AG09319 (cell line): ENCODE data around the gene CYP20A1.
"Not testable (repeated sequence)": the region's sequence is repeated elsewhere in the genome, so short reads cannot be mapped to it uniquely, and the experiment has no call there.

Experiments
- DNase-seq: peaks from one replicate; pipeline ENCODE4 v3.0.0-alpha.2; 2010; ENCODE audit warnings: low read depth; ENCODE audit errors: extremely low read depth
- CTCF ChIP-seq: IDR thresholded peaks from 2 replicates; pipeline ENCODE4 v1.5.1; 2011; ENCODE audit warnings: low read depth, mild to moderate bottlenecking, inconsistent platforms, low read length, moderate library complexity

The CYP20A1 gene

GRCh38 chr2:203338322-203338721 is 99.5 kb downstream of the CYP20A1 start:
- no peak for DNase-seq
- no peak for TF ChIP-seq CTCF

GRCh38 chr2:203340791-203341487 is 102.1 kb downstream of the CYP20A1 start:
- DNase-seq, result peak; percentile 61
- no peak for TF ChIP-seq CTCF

GRCh38 chr2:203341741-203342310 is 103.0 kb downstream of the CYP20A1 start:
- TF ChIP-seq CTCF, result no peak
- no peak for DNase-seq

- not testable (repeated sequence) for DNase-seq
Observed at GRCh38 chr2:203342374-203342773, 103.6 kb downstream of the CYP20A1 start.

GRCh38 chr2:203344667-203345066 is 105.8 kb downstream of the CYP20A1 start:
- no peak for TF ChIP-seq CTCF
- no peak for DNase-seq

- DNase-seq, result no peak
- TF ChIP-seq CTCF, result no peak
Observed at GRCh38 chr2:203346612-203347011, 107.8 kb downstream of the CYP20A1 start.

GRCh38 chr2:203347375-203347774 is 108.6 kb downstream of the CYP20A1 start:
- no peak for TF ChIP-seq CTCF
- DNase-seq, result no peak
